Measurements from ENCODE around the gene INF2. TPM values are rescaled to one million over a fixed set of nuclear protein-coding genes. Genes with fewer than 3 reads are reported as not detected.

INF2 gene
- total and polyA plus RNA-seq, 4 donors: 13.1 to 51.6 (median 25.5) TPM

GRCh38 chr14:104746934-104747481 is 57.6 kb downstream of the INF2 start:
- peaks cover 0 to 24% (median 10%) of the 10 kb centered on the region in 4 donors for H3K36me3 ChIP-seq (ENCODE audit: control insufficient read depth in 4 of 4, insufficient read depth in 3 of 4, low read depth in 1 of 4, low read length in 3 of 4)
- no peaks in the 10 kb centered on the region for H3K27me3 ChIP-seq (ENCODE audit: control insufficient read depth in 4 of 4, insufficient read depth in 4 of 4, low read length in 3 of 4)
- peaks cover 10 to 43% (median 32%) of the 10 kb centered on the region in 4 donors for H3K4me1 ChIP-seq (ENCODE audit: control insufficient read depth in 4 of 4, insufficient read depth in 4 of 4, low read length in 3 of 4)
- peak; percentile 97 for TF ChIP-seq FOXA2 (IDR thresholded peaks at IDR 0.05)
- TF ChIP-seq HNF4A (conservative IDR thresholded peaks at IDR 0.05): peak in 1 of 2 donors; percentile 39
- TF ChIP-seq SP1 (IDR thresholded peaks at IDR 0.05): peak; percentile 63
- no peak for TF ChIP-seq GABPA (IDR thresholded peaks at IDR 0.05 in 1 of 2, conservative IDR thresholded peaks at IDR 0.05 in 1 of 2)
- peak; percentile 60 to 79 for TF ChIP-seq RXRA (IDR thresholded peaks at IDR 0.05)
- TF ChIP-seq REST (IDR thresholded peaks at IDR 0.05): peak; percentile 55
- no peak for TF ChIP-seq ZBTB33 (IDR thresholded peaks at IDR 0.05)
- TF ChIP-seq FOXA1 (IDR thresholded peaks at IDR 0.05): peak; percentile 95
- no peak for TF ChIP-seq NR2F2 (IDR thresholded peaks at IDR 0.05)
- TF ChIP-seq YY1 (IDR thresholded peaks at IDR 0.05): peak; percentile 70
- TF ChIP-seq RAD21 (IDR thresholded peaks at IDR 0.05): no peak
- no peak overlapping the region for H3K4me3 ChIP-seq (ENCODE audit: low read depth in 1 of 3, low read length in 3 of 3)
- no peaks in the 10 kb centered on the region for H3K9me3 ChIP-seq (ENCODE audit: control insufficient read depth in 4 of 4, low read length in 3 of 4)
- H3K9ac ChIP-seq (ENCODE audit: low read depth in 1 of 2, low read length in 2 of 2): peak overlapping the region in 1 of 2 donors; percentile 41
- DNase-seq (ENCODE audit: low spot score): no peak
- peak overlapping the region; percentile 80 to 89 for H3K27ac ChIP-seq (ENCODE audit: low read depth in 1 of 2, low read length in 2 of 2)
- 36% methylated on average over 7 of the region's 7 CpGs for WGBS

DNA sequence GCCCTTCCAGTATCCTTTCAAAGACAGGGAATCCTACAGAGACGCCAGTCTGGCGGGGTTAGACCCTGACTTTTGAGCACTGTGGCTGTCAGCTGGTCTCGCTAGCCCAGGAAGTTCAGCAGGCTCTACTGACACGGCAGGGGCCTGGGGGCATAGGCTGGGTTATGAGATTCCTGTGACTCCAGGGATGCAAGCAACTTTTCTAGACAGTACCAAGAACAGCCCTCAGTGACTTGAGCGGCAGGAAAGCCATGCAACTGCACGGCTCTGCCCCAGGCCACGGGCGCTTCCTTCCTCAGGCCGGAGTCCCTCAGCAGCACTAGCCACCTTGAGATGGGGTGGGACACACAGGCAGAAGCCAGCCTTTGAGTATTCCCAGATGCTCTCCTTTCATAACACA is 58.5 kb downstream of the INF2 start:
- WGBS: 84% methylated on average over 9 of the region's 9 CpGs
- peaks cover 0 to 19% (median 6%) of the 10 kb centered on the region in 4 donors for H3K36me3 ChIP-seq (ENCODE audit: control insufficient read depth in 4 of 4, insufficient read depth in 3 of 4, low read depth in 1 of 4, low read length in 3 of 4)
- H3K4me3 ChIP-seq (ENCODE audit: low read depth in 1 of 3, low read length in 3 of 3): no peak overlapping the region
- H3K4me1 ChIP-seq (ENCODE audit: control insufficient read depth in 4 of 4, insufficient read depth in 4 of 4, low read length in 3 of 4): peaks cover 10 to 47% (median 35%) of the 10 kb centered on the region in 4 donors
- peak overlapping the region; percentile 80 to 89 for H3K27ac ChIP-seq (ENCODE audit: low read depth in 1 of 2, low read length in 2 of 2)
- H3K27me3 ChIP-seq (ENCODE audit: control insufficient read depth in 4 of 4, insufficient read depth in 4 of 4, low read length in 3 of 4): no peaks in the 10 kb centered on the region
- H3K9ac ChIP-seq (ENCODE audit: low read depth in 1 of 2, low read length in 2 of 2): no peak overlapping the region
- no peaks in the 10 kb centered on the region for H3K9me3 ChIP-seq (ENCODE audit: control insufficient read depth in 4 of 4, low read length in 3 of 4)
- DNase-seq (ENCODE audit: low spot score): no peak
- TF ChIP-seq RAD21 (IDR thresholded peaks at IDR 0.05): no peak
- TF ChIP-seq RXRA (IDR thresholded peaks at IDR 0.05): no peak
- no peak for TF ChIP-seq ZBTB33 (IDR thresholded peaks at IDR 0.05)
- no peak for TF ChIP-seq EGR1 (IDR thresholded peaks at IDR 0.05; ENCODE audit: low read depth in 2 of 2)
- no peak for TF ChIP-seq GABPA (IDR thresholded peaks at IDR 0.05 in 1 of 2, conservative IDR thresholded peaks at IDR 0.05 in 1 of 2)
- no peak for TF ChIP-seq MAX (IDR thresholded peaks at IDR 0.05)
- TF ChIP-seq FOXA2 (IDR thresholded peaks at IDR 0.05): no peak
